Colonic mucosa (tissue), 4 donors: ENCODE data around the gene HERPUD1. TPM values are rescaled to one million over a fixed set of nuclear protein-coding genes. Genes with fewer than 3 reads are reported as not detected.
A peak's percentile ranks its signal among the peaks of the same experiment; 100 is the strongest.
"Not testable (repeated sequence)": the region's sequence is repeated elsewhere in the genome, so short reads cannot be mapped to it uniquely, and the experiment has no call there.

Experiments used
- DNase-seq: peaks from one replicate; pipeline ENCODE4 v3.0.0-alpha.2; 2020
- H3K27ac ChIP-seq: fragments of 200-600 bp; one replicate; pipeline ENCODE4 v1.8.0; 2021
- H3K27me3 ChIP-seq: fragments of 200-600 bp; one replicate; pipeline ENCODE4 v1.8.0; 2021
- H3K36me3 ChIP-seq: fragments of 200-600 bp; one replicate; pipeline ENCODE4 v1.8.0; 2021
- H3K4me1 ChIP-seq: fragments of 200-600 bp; one replicate; pipeline ENCODE4 v1.8.0; 2021; ENCODE audit warnings: mild to moderate bottlenecking
- H3K4me3 ChIP-seq: fragments of 200-600 bp; one replicate; pipeline ENCODE4 v1.8.0; 2021
- H3K9ac ChIP-seq, 2 donors: one replicate each; pipeline ENCODE4 v1.7.0; 2013; ENCODE audit warnings: control low read depth in 2 of 2, low read depth in 2 of 2, low read length in 2 of 2
- H3K9me3 ChIP-seq: fragments of 200-600 bp; one replicate; pipeline ENCODE4 v1.8.0; 2021
- CTCF ChIP-seq: fragments of 200-600 bp; IDR thresholded peaks from one replicate; pipeline ENCODE4 v1.8.0; 2022; ENCODE audit warnings: antibody characterized with exemption, mild to moderate bottlenecking
- intact Hi-C: fragments of 100-400 bp; cut with DNase I; formaldehyde crosslinking; loops from one replicate; pipeline ENCODE4 v1.14.1; 2022
- total RNA-seq, 2 donors: library from RNA; stranded (reverse); fragmentation: NEBNext Ultra II Directional in 1 of 2; extraction: Animal tissue kit (Norgen Biotek cat#: 25700) in 1 of 2; gene quantifications; one replicate each; pipeline ENCODE4 v1.2.1, GENCODE V29; 2021
- donor health status: healthy.
- donor health status: DM: no; HTN: no; CAD: no.
- donor health status: DM: no; HTN: no; CAD: no.

The HERPUD1 gene
- total RNA-seq, 2 donors from 2014 or later, result 130 to 194 TPM

GRCh38 chr16:56933828-56934598 is 2.1 kb downstream of the HERPUD1 start:
- Histone ChIP-seq H3K4me1 (peaks cover 4% of the 10 kb centered on the region), H3K36me3 (peaks cover 11% of the 10 kb centered on the region), H3K4me3 (peak overlapping the region; percentile 68), H3K27me3 (no peaks in the 10 kb centered on the region), H3K9me3 (no peaks in the 10 kb centered on the region), H3K9ac (peak overlapping the region; percentile 51 to 100), H3K27ac (no peak overlapping the region)
- intact Hi-C loops, result loop anchor here (10.0 kb wide), 1 partner anchor 251 kb away; the partner anchor contains the start of genes PSME3IP1 and RSPRY1
- DNase-seq, result no peak
- no peak for TF ChIP-seq CTCF

DNA sequence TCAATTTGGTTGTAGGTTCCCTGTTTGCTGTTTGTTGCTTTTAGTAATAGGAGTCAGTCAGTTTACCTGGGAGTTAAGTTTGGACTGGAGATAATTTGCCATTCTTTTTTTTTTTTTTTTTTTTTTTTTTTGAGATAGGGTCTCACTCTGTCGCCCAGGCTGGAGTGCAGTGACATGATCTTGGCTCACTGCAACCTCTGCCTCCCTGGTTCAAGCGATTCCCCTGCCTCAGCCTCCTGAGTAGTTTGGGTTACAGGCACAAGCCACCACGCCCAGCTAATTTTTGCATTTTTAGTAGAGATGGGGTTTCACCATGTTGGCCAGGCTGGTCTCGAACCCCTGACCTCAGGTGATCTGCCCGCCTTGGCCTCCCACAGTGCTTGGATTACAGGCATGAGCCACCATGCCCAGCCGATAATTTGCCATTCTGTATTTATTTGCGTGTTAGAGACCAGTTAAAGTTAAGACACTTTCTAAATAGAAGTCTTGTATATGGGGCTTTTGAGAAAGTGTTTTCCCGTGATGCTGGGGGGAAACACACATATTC is 2.7 kb downstream of the HERPUD1 start:
- Histone ChIP-seq H3K36me3 (peaks cover 16% of the 10 kb centered on the region), H3K4me3 (peak overlapping the region; percentile 68), H3K9ac (peak overlapping the region in 1 of 2 donors; percentile 51)
- not testable (repeated sequence) for H3K4me1 ChIP-seq, H3K27ac ChIP-seq, H3K9me3 ChIP-seq, H3K27me3 ChIP-seq, DNase-seq
- intact Hi-C loops, result loop anchor here (10.0 kb wide), 1 partner anchor 250 kb away; the partner anchor contains the start of genes PSME3IP1 and RSPRY1

DNA sequence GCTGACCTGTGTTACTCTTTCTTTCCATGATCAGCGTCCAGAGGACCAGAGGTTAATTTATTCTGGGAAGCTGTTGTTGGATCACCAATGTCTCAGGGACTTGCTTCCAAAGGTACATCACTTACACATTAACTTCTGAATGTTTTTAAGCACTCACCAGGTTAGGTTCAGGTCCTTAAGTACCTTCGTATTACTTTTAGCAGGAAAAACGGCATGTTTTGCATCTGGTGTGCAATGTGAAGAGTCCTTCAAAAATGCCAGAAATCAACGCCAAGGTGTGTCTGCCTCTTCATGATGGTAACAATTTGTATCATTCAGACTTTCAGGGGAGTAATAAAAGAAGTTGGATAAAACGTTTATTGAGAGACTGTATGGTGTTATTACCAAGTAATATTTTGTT is 3.3 kb downstream of the HERPUD1 start:
- peak overlapping the region; percentile 16 to 42 for H3K9ac ChIP-seq
- no peak overlapping the region for H3K27ac ChIP-seq
- DNase-seq, result no peak
- H3K36me3 ChIP-seq, result peaks cover 19% of the 10 kb centered on the region
- no peaks in the 10 kb centered on the region for H3K27me3 ChIP-seq
- peaks cover 4% of the 10 kb centered on the region for H3K4me1 ChIP-seq
- intact Hi-C loops, result loop anchor here (10.0 kb wide), 1 partner anchor 250 kb away; the partner anchor contains the start of genes PSME3IP1 and RSPRY1
- TF ChIP-seq CTCF, result no peak
- no peak overlapping the region for H3K4me3 ChIP-seq
- H3K9me3 ChIP-seq, result no peaks in the 10 kb centered on the region

DNA sequence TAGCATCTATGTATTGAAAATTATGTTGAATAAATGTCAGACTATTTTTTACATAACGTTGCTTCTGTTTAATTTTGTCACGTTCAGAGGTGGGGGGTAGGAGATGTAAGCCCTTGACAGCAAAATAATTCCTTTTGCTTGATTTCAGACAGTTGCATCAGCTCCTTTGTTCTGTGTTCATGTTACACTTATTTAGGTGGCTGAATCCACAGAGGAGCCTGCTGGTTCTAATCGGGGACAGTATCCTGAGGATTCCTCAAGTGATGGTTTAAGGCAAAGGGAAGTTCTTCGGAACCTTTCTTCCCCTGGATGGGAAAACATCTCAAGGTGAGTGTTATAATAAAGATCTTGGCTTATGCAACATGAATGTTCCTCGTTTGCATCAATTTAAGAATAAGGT is 4.5 kb downstream of the HERPUD1 start:
- no peaks in the 10 kb centered on the region for H3K4me1 ChIP-seq
- no peak for DNase-seq
- no peaks in the 10 kb centered on the region for H3K9me3 ChIP-seq
- no peak overlapping the region for H3K4me3 ChIP-seq
- intact Hi-C loops, result loop anchor here (10.0 kb wide), 1 partner anchor 248 kb away; the partner anchor contains the start of genes PSME3IP1 and RSPRY1
- H3K36me3 ChIP-seq, result peaks cover 32% of the 10 kb centered on the region
- H3K27ac ChIP-seq, result no peak overlapping the region
- no peaks in the 10 kb centered on the region for H3K27me3 ChIP-seq
- no peak overlapping the region for H3K9ac ChIP-seq
- TF ChIP-seq CTCF, result no peak

DNA sequence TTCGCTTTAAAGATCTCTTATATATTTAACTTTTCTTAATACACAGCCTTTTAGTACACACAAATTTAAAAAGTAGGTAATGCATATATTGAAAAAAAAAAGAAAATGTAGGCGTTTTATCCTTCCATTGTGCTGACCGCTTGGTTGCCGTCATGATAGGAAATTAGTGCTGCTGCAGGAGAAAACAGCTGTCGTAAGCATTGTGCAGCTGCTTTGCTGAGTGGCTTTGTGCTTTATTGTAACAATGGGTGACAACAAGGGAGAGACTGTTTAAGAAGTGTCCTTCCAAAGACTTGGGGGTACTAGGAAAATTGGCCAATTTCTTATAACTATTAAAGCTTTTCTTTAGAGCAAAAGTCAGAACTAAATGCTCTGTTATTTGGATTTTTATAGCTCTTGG is 5.0 kb downstream of the HERPUD1 start:
- intact Hi-C loops, result loop anchor here (10.0 kb wide), 1 partner anchor 248 kb away; the partner anchor contains the start of genes PSME3IP1 and RSPRY1
- Histone ChIP-seq H3K27ac (no peak overlapping the region), H3K4me1 (no peaks in the 10 kb centered on the region), H3K9ac (no peak overlapping the region), H3K9me3 (no peaks in the 10 kb centered on the region), H3K36me3 (peaks cover 36% of the 10 kb centered on the region), H3K4me3 (no peak overlapping the region), H3K27me3 (no peaks in the 10 kb centered on the region)
- DNase-seq, result no peak
- TF ChIP-seq CTCF, result no peak
